Ishikawa (cell line): ENCODE results near the gene PHETA1.

Experiments used
- CEBPB ChIP-seq: IDR thresholded peaks from 2 replicates; pipeline ENCODE4 v1.6.1; 2012
- CREB1 ChIP-seq: IDR thresholded peaks from 2 replicates; pipeline ENCODE4 v1.6.1; 2012; ENCODE audit warnings: low read depth
- EGR1 ChIP-seq: IDR thresholded peaks from 2 replicates; pipeline ENCODE4 v1.6.1; 2012
- EP300 ChIP-seq: IDR thresholded peaks from 2 replicates; pipeline ENCODE4 v1.6.1; 2012; ENCODE audit warnings: borderline replicate concordance
- FOXM1 ChIP-seq: IDR thresholded peaks from 2 replicates; pipeline ENCODE4 v1.6.1; 2012; ENCODE audit warnings: low read depth, borderline replicate concordance
- NFIC ChIP-seq: IDR thresholded peaks from 2 replicates; pipeline ENCODE4 v1.6.1; 2012
- RAD21 ChIP-seq: IDR thresholded peaks from 2 replicates; pipeline ENCODE4 v1.6.1; 2012; ENCODE audit warnings: low read depth
- TAF1 ChIP-seq: IDR thresholded peaks from 2 replicates; pipeline ENCODE4 v1.6.1; 2012; ENCODE audit warnings: low read depth, mild to moderate bottlenecking
- TCF12 ChIP-seq: IDR thresholded peaks from 2 replicates; pipeline ENCODE4 v1.6.1; 2012; ENCODE audit warnings: low read depth
- TEAD4 ChIP-seq: IDR thresholded peaks from 2 replicates; pipeline ENCODE4 v1.6.1; 2012
- YY1 ChIP-seq: IDR thresholded peaks from 2 replicates; pipeline ENCODE4 v1.6.1; 2012; ENCODE audit warnings: low read depth
- ZBTB7A ChIP-seq: IDR thresholded peaks from 2 replicates; pipeline ENCODE4 v1.6.1; 2012; ENCODE audit warnings: low read depth
- TF ChIP-seq, protein P1 (sequence below): IDR thresholded peaks from 2 replicates; pipeline ENCODE4 v1.6.1; 2012
- TF ChIP-seq, protein P2 (sequence below): IDR thresholded peaks from 2 replicates; pipeline ENCODE4 v1.6.1; 2012
- TF ChIP-seq, protein P3 (sequence below): IDR thresholded peaks from 2 replicates; pipeline ENCODE4 v1.6.1; 2012; ENCODE audit warnings: low read depth, mild to moderate bottlenecking

Gene PHETA1

DNA sequence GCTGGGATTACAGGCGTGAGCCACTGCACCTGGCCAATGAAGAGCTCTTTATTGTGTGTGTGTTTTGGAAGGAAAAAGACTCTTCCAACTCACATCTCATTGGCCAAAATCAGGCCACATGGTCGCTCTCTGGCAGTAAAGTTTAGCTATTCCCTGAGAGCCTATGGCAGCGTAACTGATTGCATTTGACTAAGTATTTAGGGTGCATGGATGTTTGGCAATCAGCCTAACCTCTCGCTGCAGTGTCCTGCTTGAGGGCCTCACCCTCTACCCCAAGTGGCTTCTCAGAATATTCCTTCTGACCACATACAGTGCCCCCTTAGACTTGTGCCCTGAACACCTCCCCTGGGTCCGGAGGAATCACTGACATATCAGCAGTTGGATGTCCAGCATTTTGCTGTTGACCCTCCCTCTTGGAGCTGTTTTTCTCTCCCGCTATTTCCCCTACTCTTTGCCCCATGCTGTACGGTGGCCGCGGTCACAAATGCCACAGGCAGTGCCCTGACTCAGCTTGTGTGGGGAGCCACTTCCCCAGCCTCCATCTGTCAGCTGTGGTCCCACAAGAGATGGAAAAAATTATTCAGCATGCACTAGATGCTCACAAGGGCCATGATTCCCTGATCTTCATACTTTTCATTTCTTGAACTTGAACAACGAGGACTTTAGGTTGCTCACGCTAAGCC is 9.5 kb downstream of the PHETA1 start:
- TF ChIP-seq, protein P1, sequence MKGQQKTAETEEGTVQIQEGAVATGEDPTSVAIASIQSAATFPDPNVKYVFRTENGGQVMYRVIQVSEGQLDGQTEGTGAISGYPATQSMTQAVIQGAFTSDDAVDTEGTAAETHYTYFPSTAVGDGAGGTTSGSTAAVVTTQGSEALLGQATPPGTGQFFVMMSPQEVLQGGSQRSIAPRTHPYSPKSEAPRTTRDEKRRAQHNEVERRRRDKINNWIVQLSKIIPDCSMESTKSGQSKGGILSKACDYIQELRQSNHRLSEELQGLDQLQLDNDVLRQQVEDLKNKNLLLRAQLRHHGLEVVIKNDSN: peak; percentile 51; the same call in 1 of the 2 replicates
- TF ChIP-seq YY1: no peak

DNA sequence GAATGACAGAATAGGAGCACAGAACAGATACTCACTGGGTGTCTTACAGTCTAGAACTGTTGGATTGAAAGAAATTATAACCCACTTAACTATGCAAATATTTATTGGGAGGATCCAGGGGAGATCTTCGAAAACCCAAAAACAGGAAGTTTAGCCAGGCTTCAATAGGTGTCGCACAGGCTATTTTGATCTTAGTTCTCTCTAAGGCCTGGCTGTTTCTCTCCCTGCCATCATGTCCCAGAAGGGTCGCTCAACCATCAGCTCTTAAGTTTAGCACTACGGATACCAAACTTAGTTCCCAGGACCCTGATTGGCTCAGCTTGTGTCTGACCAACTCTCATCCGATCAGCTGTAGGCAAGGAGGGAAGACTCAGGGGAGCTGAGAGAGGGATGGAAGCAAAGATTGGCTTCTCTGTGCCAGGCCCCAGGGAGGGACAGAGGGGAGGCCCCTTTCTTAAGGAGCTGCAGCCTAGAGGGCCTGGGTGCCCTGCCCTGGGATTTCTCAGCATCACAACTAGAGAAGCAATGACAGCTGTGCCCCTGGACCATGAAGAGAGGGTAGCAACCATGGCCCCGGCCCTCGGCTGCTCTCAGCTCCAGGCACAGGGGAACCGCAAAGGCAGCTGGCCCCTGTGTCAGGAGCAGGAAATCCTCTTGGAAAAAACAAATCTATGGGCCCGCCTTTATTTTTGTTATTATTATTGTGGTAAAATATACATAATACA is 13.5 kb downstream of the PHETA1 start:
- TF ChIP-seq CREB1 (no peak), YY1 (no peak), TCF12 (no peak), RAD21 (no peak), NFIC (no peak), TAF1 (no peak)
- TF ChIP-seq, protein P2, sequence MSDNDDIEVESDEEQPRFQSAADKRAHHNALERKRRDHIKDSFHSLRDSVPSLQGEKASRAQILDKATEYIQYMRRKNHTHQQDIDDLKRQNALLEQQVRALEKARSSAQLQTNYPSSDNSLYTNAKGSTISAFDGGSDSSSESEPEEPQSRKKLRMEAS: no peak
- TF ChIP-seq, protein P3, sequence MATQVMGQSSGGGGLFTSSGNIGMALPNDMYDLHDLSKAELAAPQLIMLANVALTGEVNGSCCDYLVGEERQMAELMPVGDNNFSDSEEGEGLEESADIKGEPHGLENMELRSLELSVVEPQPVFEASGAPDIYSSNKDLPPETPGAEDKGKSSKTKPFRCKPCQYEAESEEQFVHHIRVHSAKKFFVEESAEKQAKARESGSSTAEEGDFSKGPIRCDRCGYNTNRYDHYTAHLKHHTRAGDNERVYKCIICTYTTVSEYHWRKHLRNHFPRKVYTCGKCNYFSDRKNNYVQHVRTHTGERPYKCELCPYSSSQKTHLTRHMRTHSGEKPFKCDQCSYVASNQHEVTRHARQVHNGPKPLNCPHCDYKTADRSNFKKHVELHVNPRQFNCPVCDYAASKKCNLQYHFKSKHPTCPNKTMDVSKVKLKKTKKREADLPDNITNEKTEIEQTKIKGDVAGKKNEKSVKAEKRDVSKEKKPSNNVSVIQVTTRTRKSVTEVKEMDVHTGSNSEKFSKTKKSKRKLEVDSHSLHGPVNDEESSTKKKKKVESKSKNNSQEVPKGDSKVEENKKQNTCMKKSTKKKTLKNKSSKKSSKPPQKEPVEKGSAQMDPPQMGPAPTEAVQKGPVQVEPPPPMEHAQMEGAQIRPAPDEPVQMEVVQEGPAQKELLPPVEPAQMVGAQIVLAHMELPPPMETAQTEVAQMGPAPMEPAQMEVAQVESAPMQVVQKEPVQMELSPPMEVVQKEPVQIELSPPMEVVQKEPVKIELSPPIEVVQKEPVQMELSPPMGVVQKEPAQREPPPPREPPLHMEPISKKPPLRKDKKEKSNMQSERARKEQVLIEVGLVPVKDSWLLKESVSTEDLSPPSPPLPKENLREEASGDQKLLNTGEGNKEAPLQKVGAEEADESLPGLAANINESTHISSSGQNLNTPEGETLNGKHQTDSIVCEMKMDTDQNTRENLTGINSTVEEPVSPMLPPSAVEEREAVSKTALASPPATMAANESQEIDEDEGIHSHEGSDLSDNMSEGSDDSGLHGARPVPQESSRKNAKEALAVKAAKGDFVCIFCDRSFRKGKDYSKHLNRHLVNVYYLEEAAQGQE: no peak

DNA sequence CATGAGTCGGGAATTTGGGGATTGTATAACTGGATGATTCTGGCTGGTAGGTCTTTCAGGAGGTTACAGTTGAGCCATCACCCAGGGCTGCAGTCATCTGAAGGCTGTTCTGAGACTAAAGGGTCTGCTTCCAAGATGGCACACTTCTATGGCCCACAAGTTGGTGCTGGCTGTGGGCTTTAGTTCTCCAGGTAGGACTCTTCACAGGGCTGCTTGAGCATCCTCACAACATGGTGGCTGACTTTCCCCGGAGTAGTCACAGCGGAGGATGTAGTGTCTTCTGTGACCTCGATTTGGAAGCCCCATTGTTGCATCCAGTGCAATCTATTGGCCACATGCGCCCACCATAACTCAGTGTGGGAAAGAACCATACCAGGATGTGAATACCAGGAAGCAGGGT is 14.4 kb downstream of the PHETA1 start:
- TF ChIP-seq NFIC: no peak
- TF ChIP-seq, protein P3: no peak

DNA sequence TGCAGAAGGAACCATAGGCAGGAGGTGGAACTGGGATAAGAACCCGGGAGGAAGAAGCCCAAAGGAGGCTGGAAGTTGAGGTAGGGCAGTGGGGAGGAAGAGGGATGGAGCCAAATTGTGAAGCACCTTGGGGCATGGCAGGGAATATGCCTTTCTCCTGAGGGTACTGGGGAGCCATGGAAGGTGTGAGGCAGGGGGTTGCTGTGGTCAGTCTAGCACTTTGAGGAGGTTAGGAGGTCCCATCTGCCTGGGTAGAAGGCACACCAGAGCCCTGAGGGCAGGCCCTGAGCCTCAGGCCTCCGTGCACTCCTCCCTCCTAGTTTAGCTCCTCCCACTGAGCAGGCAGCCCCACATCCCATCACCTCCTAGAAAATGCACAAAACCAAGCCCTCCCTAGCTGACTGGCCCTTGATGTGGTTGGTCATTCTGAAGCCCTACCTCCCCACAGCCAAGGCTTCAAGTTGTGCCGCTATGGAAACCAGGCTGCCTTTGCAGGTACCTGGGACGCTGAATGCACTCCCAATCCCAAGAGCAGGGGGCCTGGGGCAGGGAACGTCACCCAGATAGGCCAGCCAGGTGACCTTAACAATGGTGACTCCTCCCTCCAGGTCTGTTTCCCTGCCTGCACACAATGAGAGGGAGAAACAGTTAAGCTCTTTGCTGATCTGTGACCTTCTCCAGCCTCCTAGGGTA is 15.1 kb downstream of the PHETA1 start:
- TF ChIP-seq TAF1: no peak
- TF ChIP-seq CREB1: no peak
- no peak for TF ChIP-seq ZBTB7A
- TF ChIP-seq TEAD4: no peak
- no peak for TF ChIP-seq FOXM1
- no peak for TF ChIP-seq EGR1
- TF ChIP-seq, protein P1: no peak
- TF ChIP-seq CEBPB: no peak
- TF ChIP-seq EP300: no peak
- TF ChIP-seq, protein P3: no peak
- TF ChIP-seq RAD21: no peak
- TF ChIP-seq NFIC: no peak
- TF ChIP-seq, protein P2: no peak
- TF ChIP-seq YY1: no peak
- TF ChIP-seq TCF12: no peak

DNA sequence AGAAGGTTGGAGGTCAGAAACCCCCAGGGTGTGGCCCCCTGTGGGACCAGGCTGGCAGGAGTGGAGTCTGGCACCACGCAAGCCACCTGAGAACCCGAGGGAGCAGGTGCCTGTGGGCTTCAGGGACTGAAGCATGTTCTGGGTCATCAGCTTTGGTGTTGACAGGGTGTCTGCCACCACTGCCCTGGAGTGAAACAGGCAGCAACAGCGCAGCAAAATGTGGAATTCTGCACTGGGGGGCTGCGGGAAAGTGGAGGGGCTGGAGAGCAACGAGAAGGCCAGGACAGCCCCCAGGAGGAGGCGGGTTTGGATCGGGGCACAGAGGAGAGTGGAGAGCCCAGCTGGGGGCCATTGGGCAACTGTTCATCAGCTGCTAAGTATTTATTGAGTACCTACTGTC is 15.9 kb downstream of the PHETA1 start:
- TF ChIP-seq NFIC (no peak), TCF12 (no peak), EGR1 (no peak), CREB1 (no peak)
- TF ChIP-seq, protein P1: no peak
